ENCODE results near the gene COL23A1. TPM values are rescaled to one million over a fixed set of nuclear protein-coding genes. Genes with fewer than 3 reads are reported as not detected.

Gene COL23A1
- polyA plus RNA-seq, 5 donors, result 4.8 to 9.4 (median 8.2) TPM

- DNase-seq, result no peak
Measured at GRCh38 chr5:178287091-178287790, 303.0 kb downstream of the COL23A1 start.

GRCh38 chr5:178286226-178287090 lies 303.7 kb downstream of the COL23A1 start:
- no peak for DNase-seq

- no peak for DNase-seq
Measured at GRCh38 chr5:178285399-178286225, 304.6 kb downstream of the COL23A1 start.

- no peak for DNase-seq
Measured at GRCh38 chr5:178284996-178285395, 305.2 kb downstream of the COL23A1 start.

GRCh38 chr5:178284093-178284675 lies 306.0 kb downstream of the COL23A1 start:
- no peak for DNase-seq

- DNase-seq, result no peak
Measured at GRCh38 chr5:178283520-178283919, 306.7 kb downstream of the COL23A1 start.

- DNase-seq, result no peak
Measured at GRCh38 chr5:178282391-178282790, 307.8 kb downstream of the COL23A1 start.

GRCh38 chr5:178281331-178281730 lies 308.9 kb downstream of the COL23A1 start:
- DNase-seq, result no peak

GRCh38 chr5:178280631-178281030 lies 309.6 kb downstream of the COL23A1 start:
- DNase-seq, result no peak

GRCh38 chr5:178279723-178280438 lies 310.3 kb downstream of the COL23A1 start:
- peak; percentile 83 to 84 for DNase-seq

GRCh38 chr5:178279026-178279722 lies 311.0 kb downstream of the COL23A1 start:
- DNase-seq, result no peak

GRCh38 chr5:178278358-178279023 lies 311.7 kb downstream of the COL23A1 start:
- no peak for DNase-seq

- no peak for DNase-seq
Measured at GRCh38 chr5:178277866-178278265, 312.3 kb downstream of the COL23A1 start.

- DNase-seq, result no peak
Measured at GRCh38 chr5:178277346-178277745, 312.8 kb downstream of the COL23A1 start.

- no peak for DNase-seq
Measured at GRCh38 chr5:178274781-178275537, 315.2 kb downstream of the COL23A1 start.

GRCh38 chr5:178273665-178274541 lies 316.3 kb downstream of the COL23A1 start:
- DNase-seq, result no peak

GRCh38 chr5:178273041-178273440 lies 317.2 kb downstream of the COL23A1 start:
- DNase-seq, result no peak

GRCh38 chr5:178272591-178272990 lies 317.6 kb downstream of the COL23A1 start:
- no peak for DNase-seq
